ENCODE data around the gene OPTC. TPM values are rescaled to one million over a fixed set of nuclear protein-coding genes. Genes with fewer than 3 reads are reported as not detected.

OPTC gene
- total and polyA plus RNA-seq, 2 of the 8 experiments (the other 6 are each of a cell fraction or from before 2014, with no cell fraction given) = 1.1 to 4.0 TPM

DNA sequence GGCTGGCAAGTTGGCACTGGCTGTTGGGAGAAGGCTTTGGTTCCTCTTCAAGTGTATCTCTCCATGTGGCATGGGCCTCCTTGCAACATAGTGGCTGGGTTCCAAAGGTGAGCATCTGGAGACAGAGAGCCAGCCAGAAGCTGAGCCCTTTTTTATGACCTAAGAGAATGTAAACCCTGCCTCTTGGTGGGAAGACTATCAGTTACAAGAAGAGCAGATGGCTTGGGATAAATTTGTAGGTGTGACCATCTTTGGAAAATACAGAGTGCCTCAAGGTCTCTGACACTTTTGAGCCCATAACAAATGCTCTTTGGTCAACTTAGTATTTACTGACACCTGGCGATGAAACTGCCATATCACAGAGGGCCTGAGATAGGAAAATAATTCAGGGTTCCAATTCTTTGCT, 49.8 kb upstream of the OPTC start:
- no peak overlapping the region for H2AFZ ChIP-seq (ENCODE audit: low read length)
- H3K36me3 ChIP-seq (ENCODE audit: control insufficient read depth in 2 of 4, insufficient read depth in 4 of 4, low read length in 3 of 4) = no peaks in the 10 kb centered on the region
- no peaks in the 10 kb centered on the region for H4K20me1 ChIP-seq (replicated peaks in 1 of 2; ENCODE audit: control insufficient read depth in 1 of 2, insufficient read depth in 2 of 2, low read length in 2 of 2)
- ChIA-PET CTCF (ENCODE audit: partially characterized antibody) (interaction anchor here (0.8 to 10.2 kb wide), 5 partner anchors 10 to 124 kb away, joined by 3 to 166 read pairs (median 4); no protein-coding TSS in a partner anchor), POLR2A (ENCODE audit: partially characterized antibody) (interaction anchor here (1.2 kb wide), 1 partner anchor 44 kb away, joined by 3 read pairs; no protein-coding TSS in a partner anchor)
- H3K23me2 ChIP-seq (ENCODE audit: low read depth, low read length) = no peaks in the 10 kb centered on the region
- H3K18ac ChIP-seq (ENCODE audit: extremely low read depth, low read length) = no peak overlapping the region
- H3K4me3 ChIP-seq (ENCODE audit: extremely low read depth in 1 of 4, insufficient read depth in 2 of 4, low read depth in 3 of 4, low read length in 4 of 4) = no peak overlapping the region
- no peak overlapping the region for H3K4me2 ChIP-seq (ENCODE audit: insufficient read depth in 1 of 2, low read depth in 2 of 2, low read length in 2 of 2)
- H2BK120ac ChIP-seq (replicated peaks; ENCODE audit: low read depth, low read length) = no peak overlapping the region
- no peak overlapping the region for H2BK5ac ChIP-seq (ENCODE audit: low read depth, low read length)
- H3K9me3 ChIP-seq (ENCODE audit: insufficient read depth in 2 of 2, low read depth in 1 of 2, low read length in 1 of 2) = peaks cover 7 to 11% of the 10 kb centered on the region in 2 experiments; a peak in 3 of 4 replicates
- no peaks in the 10 kb centered on the region; a peak in 1 of 7 replicates for H3K27me3 ChIP-seq (replicated peaks in 1 of 4; ENCODE audit: control insufficient read depth in 3 of 4, extremely low read depth in 1 of 4, insufficient read depth in 3 of 4, low read length in 3 of 4)
- H2BK15ac ChIP-seq (ENCODE audit: low read length) = no peak overlapping the region
- H3K79me2 ChIP-seq (ENCODE audit: control insufficient read depth in 1 of 2, insufficient read depth in 2 of 2, low read length in 2 of 2) = no peaks in the 10 kb centered on the region
- FAIRE-seq (no peak), DNase-seq (ENCODE audit: low read depth in 1 of 2, low spot score in 2 of 2) (no peak)
- peak; percentile 21 to 57; a peak in 3 of 4 replicates for TF ChIP-seq RAD21 (IDR thresholded peaks at IDR 0.05 in 1 of 2, conservative IDR thresholded peaks at IDR 0.05 in 1 of 2; ENCODE audit: low read depth in 2 of 2, low read length in 2 of 2)
- no peak for TF ChIP-seq NANOG (IDR thresholded peaks at IDR 0.05; ENCODE audit: insufficient read depth, low read depth, low read length, poor library complexity, severe bottlenecking)
- peaks cover 2 to 9% (median 5%) of the 10 kb centered on the region in 4 experiments for H3K4me1 ChIP-seq (replicated peaks in 1 of 4; ENCODE audit: control insufficient read depth in 3 of 4, insufficient read depth in 4 of 4, low read length in 3 of 4)
- H3K56ac ChIP-seq (replicated peaks; ENCODE audit: insufficient read length, low read depth, low read length) = no peak overlapping the region
- no peak overlapping the region for H3K4ac ChIP-seq (replicated peaks; ENCODE audit: insufficient read length, low read depth, low read length)
- no peak overlapping the region for H4K5ac ChIP-seq (ENCODE audit: insufficient read length, low read depth, low read length)
- peak overlapping the region; percentile 46 for H4K91ac ChIP-seq (replicated peaks; ENCODE audit: insufficient read length, low read length)
- no peak overlapping the region for H2BK20ac ChIP-seq (ENCODE audit: low read length)
- H3K23ac ChIP-seq (ENCODE audit: insufficient read length) = no peak overlapping the region
- no peak overlapping the region for H4K8ac ChIP-seq (ENCODE audit: extremely low read depth, insufficient read depth, low read length)
- H2BK12ac ChIP-seq (ENCODE audit: low read depth, low read length) = no peak overlapping the region
- H3K79me1 ChIP-seq (ENCODE audit: low read depth, low read length) = no peaks in the 10 kb centered on the region
- H2AK5ac ChIP-seq (ENCODE audit: low read depth, low read length) = no peak overlapping the region
- WGBS, 2 experiments (ENCODE audit: extremely low coverage in 1 of 2, insufficient coverage in 1 of 2, insufficient read length in 1 of 2, insufficient replicate concordance in 2 of 2, low coverage in 1 of 2, low lambda C conversion rate in 2 of 2, missing lambda C conversion rate in 1 of 2) = 83% methylated on average over 1 of the region's 1 CpG; no CpG with 5 or more reads in 1 of the 2 experiments
- H3K9ac ChIP-seq (replicated peaks in 1 of 4; ENCODE audit: extremely low read depth in 1 of 4, low read depth in 3 of 4, low read length in 3 of 4) = no peak overlapping the region
- H3K27ac ChIP-seq (ENCODE audit: low read depth, low read length) = no peak overlapping the region
- H3K14ac ChIP-seq (ENCODE audit: insufficient read length) = no peak overlapping the region
